ENCODE measurements around the gene PRF1.
A peak's percentile ranks its signal among the peaks of the same experiment; 100 is the strongest.
"Not testable (repeated sequence)": the region's sequence is repeated elsewhere in the genome, so short reads cannot be mapped to it uniquely, and the experiment has no call there.

The PRF1 gene

DNA sequence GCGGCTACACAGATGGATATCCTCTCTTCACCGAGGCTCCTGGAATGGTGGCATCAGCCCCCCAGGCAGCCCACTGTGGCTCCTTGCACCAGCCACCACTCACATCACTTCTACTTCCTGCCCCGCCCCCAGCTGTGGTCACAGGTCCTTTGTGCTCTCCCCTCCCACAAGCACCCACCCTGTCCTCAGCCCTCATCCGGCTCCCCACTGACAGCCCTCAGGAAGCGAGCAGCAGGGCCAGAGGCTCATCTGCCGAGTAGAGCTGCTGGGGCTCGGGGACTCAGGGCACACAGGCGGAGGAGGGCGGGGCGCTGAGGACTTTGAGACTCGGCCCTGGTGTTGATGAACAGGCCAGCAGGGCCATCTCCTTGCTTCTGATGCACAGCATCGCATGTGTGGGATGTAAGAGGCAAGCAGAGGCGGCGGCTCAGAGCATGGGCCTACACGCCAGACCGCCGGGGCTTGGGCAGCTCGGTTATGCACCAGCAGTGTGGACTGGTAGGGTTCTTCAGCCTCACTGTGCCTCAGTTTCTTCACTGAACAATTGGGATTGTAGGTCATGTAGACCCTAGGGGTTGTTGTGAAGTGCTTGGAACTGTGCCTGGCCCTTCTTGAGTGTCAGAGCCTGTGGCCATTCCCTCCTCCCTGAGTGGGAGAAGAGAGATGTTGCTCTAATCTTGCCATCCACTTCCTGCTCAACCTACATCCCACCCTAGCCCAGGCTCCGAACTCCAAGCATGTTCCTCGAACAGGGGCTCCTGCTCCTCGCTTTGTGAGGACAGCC lies at the start of gene PRF1:
PRF1 (minus strand) TSS at position 77 of the 784 bp plus-strand sequence. CDS start 1,839 bp downstream, outside the sequence.
- DNase-seq: no peak

DNA sequence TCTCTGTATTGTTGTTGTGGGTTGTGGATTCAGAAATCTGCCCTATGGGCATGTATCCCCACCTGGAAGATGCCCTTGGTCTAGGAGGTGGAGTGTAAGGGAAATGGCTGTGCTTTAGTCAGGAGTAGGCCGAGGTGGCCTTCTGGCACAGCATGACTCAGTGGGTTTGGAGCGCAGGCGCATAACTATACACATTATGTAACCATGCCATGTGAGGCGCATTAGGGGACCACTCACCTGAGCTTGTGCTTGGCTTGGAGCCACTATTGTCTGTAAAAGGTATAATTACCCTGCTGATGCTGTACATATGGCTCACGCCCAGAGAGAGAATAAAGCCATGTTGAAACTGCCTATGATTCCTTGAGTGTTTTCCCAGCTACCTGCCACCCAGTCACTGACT lies 49.1 kb upstream of the PRF1 start:
- no peak for DNase-seq

DNA sequence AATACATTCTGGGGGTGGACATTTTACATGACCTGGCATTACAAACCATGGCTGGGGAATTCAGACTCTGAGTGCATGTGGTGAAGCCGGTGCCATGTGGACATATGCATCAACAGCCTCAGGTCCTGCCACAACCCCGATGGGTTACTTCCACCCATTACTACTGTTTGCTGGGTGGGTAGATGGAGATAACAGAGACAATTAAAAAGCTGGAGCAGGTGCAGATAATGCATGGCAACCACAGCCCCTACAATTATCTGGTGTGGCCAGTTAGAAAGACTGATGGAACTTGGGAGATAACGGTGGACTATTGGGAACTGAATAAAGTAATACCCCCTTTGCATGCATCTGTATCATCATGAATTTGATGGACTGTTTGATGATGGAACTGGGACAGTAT lies 48.2 kb upstream of the PRF1 start:
- peak; percentile 79 for DNase-seq

DNA sequence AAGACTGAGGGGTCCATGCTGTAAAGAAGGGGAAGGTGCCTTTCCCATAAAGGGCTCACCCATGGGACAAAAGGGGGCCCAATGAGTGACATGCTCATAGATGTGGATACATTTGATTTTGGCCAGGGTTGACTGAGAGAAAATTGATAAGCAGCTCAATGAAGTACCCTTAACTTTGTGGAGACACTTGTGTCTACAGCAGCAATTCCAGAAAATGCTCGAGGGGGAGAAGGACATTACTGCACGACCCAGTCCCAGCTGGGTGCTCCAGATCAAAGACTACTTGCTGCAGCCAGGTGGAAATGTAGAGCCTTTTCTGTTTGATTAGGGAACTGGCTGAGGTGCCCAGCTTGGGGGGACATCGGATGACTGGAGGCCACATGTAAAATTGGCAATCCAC lies 47.6 kb upstream of the PRF1 start:
- no peak for DNase-seq

DNA sequence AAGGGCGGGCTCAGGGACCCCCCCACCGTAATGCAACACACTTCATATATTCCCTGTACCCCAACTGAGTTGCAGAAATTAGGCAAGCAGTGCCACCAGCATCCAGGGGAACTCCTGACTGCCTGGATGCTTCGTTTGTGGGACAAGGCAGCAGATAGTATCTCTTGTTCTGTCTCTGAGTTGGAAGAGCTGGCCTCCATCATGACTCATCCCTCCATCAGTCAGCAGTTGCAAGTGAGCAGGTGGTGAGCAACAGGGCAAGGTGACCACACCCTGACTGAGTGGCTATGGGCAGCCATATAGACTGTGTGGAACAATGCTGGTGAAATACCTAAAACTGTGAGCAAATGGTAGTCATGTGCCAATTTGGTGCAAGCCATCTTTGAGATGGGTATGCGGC lies 47.0 kb upstream of the PRF1 start:
- DNase-seq: peak; percentile 56

DNA sequence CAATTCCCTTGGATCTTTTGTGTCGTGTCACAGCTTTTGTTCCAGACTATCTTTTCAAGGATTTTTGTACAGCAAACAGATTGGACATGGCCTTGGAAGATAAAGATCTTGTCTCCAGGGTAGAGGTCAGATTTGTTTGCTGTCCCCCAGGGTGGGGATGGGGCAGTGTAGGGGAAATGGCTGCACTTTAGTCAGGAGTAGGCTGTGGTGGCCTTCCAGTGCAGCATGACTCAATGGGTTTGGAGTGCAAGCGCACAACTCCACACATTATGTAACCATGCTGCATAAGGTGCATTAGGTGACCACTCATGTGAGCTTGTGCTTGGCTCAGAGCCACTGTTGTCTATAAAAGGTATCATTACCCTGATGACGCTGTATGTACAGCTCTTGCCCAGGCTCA lies 45.9 kb upstream of the PRF1 start:
- DNase-seq: no peak

DNA sequence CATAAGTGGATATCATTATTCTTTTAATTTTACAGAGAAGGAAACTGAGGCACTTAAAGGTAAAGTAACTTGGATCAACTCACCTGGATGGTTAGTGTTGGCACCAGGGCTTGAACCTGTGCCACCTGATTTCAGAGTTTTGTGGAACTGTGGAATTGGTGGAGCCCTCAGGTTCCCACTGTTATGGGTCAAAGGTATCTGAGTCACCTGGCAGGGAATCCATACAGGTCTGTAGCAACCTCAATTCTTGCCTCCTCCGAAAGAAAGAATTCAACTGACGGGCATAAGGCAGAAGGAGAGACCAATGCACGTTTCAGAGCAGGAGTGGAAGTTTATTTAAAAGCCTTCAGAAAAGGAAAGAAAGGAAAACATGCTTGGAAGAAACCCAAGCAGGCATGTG lies 44.5 kb upstream of the PRF1 start:
- no peak for DNase-seq

DNA sequence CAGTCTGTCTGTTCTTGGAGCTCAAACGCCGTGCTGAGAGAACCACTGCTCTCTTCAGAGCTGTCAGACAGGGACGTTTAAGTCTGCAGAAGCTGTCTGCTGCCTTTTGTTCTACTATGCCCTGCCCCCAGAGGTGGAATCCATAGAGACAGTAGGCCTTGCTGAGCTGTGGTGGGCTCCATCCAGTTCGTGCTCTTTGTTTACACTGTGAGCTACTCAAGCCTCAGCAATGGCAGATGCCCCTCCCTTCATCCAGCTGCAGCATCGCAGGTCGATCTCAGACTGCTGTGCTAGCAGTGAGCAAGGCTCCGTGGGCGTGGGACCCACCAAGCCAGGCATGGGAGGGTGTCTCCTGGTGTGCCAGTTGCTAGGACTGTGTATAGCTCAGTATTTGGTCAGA lies 42.4 kb upstream of the PRF1 start:
- not testable (repeated sequence) for DNase-seq

DNA sequence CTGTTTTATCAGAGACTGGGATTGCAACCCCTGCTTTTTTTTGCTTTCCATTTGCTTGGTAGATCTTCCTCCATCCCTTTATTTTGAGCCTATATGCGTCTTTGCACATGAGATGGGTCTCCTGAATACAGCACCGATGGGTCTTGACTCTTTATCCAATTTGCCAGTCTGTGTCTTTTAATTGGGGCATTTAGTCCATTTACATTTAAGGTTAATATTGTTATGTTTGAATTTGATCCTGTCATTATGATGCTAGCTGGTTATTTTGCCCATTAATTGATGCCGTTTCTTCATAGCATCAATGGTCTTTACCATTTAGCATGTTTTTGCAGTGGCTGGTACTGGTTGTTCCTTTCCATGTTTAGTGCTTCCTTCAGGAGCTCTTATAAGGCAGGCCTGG lies 40.7 kb upstream of the PRF1 start:
- not testable (repeated sequence) for DNase-seq

DNA sequence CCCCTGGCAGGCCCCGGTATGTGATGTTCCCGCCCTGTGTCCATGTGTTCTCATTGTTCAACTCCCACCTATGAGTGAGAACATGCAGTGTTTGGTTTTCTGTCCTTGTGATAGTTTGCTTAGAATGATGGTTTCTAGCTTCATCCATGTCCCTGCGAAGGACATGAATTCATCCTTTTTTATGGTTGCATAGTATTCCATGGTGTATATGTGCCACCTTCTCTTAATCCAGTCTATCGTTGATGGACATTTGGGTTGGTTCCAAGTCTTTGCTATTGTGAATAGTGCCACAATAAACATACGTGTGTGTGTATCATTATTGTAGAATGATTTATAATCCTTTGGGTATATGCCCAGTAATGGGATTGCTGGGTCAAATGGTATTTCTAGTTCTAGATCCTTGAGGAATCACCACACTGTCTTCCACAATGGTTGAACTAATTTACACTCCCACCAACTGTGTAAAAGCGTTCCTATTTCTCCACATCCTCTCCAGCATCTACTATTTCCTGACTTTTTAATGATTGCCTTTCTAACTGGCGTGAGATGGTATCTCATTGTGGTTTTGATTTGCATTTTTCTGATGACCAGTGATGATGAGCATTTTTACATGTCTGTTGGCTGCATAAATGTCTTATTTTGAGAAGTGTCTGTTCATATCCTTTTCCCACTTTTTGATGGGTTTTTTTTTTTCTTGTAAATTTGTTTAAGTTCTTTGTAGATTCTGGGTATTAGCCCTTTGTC lies 37.3 kb upstream of the PRF1 start:
- not testable (repeated sequence) for DNase-seq

DNA sequence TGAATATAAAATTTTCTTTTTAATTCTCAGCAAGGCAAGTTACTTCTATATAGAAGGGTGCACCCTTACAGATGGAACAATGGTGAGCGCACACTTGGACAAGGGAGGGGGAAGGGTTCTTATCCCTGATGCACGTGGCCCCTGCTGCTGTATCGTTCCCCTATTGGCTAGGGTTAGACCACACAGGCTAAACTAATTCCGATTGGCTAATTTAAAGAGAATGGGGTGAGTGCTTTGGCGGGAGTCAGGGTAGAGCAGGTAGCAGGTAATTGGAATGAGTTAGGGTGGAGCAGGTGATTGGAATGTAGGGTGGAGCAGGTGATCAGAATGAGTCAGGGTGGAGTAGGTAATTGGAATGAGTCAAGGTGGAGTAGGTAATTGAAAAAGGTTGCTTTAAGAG lies 32.0 kb upstream of the PRF1 start:
- DNase-seq: not testable (repeated sequence)

DNA sequence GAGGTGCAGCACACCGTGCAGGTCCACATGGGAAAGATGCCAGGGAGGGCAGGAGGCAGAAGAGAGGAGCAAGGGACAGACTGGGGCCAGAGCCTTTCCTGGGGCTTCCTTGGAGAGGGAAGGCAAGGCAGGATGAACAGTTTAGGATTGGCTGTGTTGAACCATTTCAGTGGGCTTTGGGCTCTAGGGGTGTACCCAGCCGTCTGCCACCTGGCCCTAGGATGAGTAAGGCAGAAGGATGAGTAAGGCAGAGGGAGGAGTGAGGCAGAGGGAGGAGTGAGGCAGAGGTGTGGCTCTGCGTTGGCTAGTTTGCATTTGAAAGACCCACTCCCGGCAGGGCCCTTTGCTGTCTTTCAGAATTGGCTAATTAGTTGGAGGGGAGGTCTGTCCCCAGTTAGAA lies 31.5 kb upstream of the PRF1 start:
- DNase-seq: no peak

DNA sequence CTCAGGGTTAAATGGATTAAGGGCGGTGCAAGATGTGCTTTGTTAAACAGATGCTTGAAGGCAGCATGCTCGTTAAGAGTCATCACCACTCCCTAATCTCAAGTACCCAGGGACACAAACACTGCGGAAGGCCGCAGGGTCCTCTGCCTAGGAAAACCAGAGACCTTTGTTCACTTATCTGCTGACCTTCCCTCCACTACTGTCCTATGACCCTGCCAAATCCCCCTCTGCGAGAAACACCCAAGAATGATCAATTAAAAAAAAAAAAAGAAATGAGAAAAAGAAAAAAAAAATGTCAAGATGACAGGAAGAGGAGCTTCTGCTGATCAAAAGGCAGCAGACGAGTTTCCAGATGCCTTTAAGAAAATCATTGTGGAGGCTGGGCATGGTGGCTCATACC lies 29.2 kb upstream of the PRF1 start:
- DNase-seq: not testable (repeated sequence)

DNA sequence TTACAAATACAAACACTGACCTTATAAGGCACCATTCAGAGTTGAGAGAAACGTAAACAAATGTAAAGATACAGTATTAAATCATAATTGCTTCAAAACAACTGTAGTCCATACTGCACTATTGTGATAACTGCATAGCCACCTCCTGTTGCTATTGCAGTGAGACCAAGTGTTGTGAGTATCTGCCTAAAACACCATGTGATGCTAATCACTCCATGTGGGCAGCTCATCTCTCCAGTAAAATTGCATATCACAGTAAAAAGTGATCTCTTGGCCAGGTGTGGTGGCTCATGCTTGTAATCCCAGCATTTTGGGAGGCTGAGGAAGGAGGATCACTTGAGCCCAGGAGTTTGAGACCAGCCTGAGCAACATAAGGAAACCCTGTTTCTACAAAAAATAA lies 26.8 kb upstream of the PRF1 start:
- no peak for DNase-seq

DNA sequence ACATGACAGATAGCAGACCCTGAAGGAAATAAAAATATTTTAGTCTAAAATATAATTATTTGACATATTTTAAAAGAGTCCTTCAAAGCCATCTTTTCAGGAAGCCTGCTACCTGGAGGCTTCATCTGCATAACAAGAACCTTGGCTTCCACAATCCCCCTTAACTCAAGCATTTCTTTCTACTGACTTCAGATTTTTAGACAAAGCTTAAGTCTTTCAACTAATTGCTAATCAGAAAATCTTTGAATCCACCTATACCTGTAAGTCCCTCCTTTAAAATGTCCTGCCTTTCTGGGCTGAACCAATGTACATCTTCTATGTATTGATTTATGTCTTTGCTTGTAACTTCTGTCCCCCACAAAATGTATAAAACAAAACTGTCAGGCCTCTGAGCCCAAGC lies 23.5 kb upstream of the PRF1 start:
- no peak for DNase-seq

DNA sequence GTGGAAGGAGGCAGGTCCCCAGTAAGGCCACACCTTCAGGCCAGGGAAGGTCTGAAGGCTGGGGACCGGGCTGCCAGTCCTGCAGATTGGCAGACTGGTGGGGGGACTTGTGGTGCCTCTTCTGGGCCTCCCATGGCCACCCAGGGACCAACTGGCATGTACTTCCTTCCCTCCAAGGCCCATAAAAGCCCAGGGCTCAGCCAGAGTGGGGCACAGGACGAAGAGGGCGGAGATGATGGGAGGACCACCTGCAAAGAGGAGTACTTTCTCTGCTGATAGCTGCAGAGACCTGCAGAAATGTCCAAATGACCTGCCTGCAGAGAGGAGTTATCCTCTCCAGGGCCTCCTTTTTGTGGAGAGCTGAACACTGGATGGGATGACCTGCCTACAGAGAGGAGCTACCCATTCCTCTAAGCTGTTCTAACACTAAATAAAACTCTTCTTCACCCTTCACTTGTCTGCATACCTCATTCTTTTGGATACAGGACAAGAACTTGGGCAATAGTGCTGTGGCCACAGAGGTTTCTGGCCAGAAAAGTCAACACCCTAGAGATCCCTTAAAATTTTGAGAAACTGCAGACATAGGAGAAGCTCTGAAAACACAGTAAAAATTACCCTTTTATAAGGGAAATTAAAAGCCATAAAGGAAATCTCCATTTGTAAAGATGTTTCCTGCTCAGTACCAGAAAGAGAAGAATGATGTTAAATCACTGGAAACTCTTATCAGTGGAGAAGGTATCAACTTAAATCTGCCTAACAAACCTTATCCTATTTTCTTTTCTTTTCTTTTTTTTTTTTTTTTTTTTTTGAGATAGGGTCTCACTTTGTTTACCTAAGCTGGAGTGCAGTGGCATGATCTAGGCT lies 20.7 kb upstream of the PRF1 start:
- DNase-seq: no peak

DNA sequence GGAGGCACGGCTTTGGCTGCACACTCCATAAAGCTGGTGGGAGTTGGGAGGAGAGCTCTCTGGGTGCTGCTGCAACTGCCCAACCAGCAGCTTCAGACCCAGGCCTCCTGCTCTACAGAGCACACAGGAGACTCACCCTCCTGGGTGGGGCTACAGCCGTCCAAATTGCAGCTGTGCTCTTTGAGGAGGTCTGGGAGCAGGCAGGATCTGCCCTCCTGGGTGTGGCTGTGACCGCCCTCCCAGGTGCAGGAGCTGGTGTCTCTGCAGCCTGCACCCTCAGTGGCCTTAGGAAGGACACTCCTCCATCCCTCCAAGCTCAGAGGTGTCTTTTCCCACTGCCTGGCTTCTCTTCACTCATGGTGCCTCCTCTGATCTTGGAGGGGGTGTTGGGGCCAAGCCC lies 20.0 kb upstream of the PRF1 start:
- no peak for DNase-seq

DNA sequence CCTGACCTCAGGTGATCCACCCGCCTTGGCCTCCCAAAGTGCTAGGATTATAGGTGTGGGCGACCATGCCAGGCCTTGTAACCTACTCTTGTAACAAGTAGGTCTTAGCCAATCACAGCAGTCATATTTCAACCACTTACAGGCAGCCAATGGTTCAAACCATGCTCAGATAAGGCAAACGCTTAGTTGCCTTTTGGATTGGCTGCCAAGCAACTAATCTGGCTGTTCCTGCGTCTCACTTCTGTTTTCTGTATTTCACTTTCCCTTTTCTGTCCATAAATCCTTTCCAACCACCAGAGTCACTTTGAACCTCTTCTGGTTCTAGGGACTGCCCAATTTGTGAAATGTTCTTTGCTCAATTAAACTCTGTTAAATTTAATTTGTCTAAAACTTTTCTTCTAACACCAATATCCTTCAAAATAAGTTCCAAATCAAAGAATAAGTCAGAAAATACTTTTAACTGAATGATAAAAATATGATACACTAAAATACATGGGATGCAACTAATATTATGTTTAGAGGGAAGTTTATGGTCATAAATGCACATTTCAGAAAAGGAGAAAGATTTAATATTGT lies 19.1 kb upstream of the PRF1 start:
- DNase-seq: no peak

DNA sequence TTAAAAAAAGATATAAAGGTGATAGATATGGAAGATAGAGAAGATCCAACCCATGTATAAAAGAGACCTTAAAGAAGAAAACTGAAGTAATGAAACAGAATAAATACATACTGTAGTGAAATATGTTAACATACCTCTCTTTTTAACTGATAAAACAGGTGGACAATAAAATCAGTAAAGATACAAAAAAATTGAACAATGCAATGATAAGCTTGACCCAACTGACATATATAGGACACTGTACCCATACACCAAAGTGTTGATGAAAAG lies 17.4 kb upstream of the PRF1 start:
- DNase-seq: no peak

DNA sequence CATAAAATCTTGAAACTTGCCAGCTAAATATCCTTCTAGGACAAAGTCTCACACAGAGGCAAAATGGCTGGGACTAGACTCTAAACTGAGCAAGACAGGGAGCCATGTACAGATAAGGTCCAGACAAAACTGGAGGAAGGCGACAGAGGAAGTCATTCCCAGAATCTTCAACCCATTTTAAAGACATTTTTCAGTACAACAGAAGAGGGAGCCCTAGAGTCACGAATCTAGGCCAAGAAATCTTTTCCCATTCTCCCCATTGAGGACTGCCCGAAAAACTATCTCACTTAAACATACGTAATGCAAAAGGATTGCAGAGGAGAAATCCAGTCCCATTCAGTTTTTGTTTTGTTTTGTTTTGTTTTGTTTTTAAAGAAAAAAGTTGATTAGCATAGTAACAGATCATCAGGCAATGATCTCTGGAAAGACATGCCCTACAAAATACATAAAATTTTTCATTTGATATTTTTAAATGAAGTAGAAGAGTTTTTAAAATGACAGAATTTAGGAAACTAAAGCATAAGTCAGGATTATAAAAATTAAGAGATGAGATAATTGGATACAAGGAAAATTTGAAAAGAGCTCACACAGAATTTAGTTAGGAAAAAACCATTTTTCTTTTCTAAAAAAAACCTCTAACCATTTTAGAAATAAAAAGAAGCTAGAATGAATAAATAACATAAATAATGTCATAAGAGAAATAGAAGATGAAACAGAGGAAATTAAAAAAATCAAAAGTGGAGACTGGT lies 16.9 kb upstream of the PRF1 start:
- peak; percentile 62 for DNase-seq

DNA sequence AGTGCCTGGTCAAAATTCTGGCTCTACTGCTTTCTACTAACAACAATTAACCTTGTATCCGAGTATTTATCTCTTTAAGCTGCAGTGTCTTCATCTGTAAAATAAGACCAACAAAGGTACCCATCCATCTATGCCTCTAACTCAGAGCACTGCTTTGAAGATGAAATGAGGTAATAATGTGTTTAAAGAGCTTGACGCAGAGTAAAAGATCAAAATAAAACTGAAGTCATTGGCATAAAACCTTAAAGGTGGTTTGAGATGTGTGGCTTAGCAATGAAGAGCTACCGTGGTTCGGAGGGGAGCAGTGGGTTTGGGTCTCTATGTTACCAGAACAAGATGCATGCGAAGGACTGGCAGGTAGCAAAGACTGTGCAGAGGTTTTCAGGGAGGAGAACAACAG lies 16.1 kb upstream of the PRF1 start:
- no peak for DNase-seq

DNA sequence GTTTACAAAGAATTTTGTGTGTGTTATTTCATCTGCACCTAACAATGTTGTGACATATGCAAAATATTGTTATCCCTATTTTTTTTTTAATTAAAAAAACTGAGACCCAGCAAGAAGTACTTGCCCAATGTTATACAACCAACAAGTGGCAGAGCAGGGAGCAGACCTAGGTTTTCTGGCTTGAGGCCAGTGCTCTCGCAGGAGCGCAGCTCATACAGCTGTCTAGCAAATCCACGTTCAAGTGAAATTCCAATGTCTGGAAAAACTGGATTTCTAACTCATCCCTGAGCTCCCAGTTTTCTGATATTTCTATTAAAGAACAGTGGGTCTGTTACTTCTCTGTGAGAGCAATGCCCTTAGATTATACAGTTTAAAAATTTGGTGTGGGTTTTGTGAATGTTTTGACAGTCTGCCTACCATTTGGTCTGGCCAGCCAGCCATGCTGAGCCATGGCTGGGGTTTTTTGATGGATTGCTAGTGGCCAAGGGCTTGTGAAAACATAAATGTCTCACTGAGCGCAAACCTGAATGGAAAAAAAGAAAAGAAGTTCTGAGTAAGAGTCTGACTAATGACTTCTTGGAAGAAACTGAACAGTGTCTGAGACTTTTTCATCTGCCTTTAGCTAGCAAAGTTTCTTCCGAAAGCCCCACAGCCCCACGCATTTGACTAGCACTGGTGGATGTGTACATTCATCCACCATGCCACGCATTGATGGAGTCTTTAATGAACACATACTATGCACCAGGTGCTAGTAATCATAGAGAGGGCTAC lies 15.4 kb upstream of the PRF1 start:
- DNase-seq: no peak
